BLaER1 (cell line): ENCODE data around the gene MAP4K2.
"Not testable (repeated sequence)": the region's sequence is repeated elsewhere in the genome, so short reads cannot be mapped to it uniquely, and the experiment has no call there.

Experiments used
- H3K27ac ChIP-seq: shearing (Covaris generic); formaldehyde crosslinking; 2 replicates; pipeline ENCODE4 v1.8.1; 2022
- H3K27me3 ChIP-seq: shearing (Covaris generic); formaldehyde crosslinking; 2 replicates; pipeline ENCODE4 v1.8.1; 2022
- H3K36me3 ChIP-seq: shearing (Covaris generic); formaldehyde crosslinking; 2 replicates; pipeline ENCODE4 v1.8.1; 2022
- H3K4me1 ChIP-seq: shearing (Covaris generic); formaldehyde crosslinking; 2 replicates; pipeline ENCODE4 v1.8.1; 2022
- H3K4me2 ChIP-seq: shearing (Covaris generic); formaldehyde crosslinking; 2 replicates; pipeline ENCODE4 v1.8.1; 2022
- H3K4me3 ChIP-seq: shearing (Covaris generic); formaldehyde crosslinking; 2 replicates; pipeline ENCODE4 v1.8.1; 2022
- H3K9ac ChIP-seq: shearing (Covaris generic); formaldehyde crosslinking; 2 replicates; pipeline ENCODE4 v1.8.1; 2022
- H3K9me3 ChIP-seq: shearing (Covaris generic); formaldehyde crosslinking; 2 replicates; pipeline ENCODE4 v1.8.1; 2022
- H4K20me1 ChIP-seq: shearing (Covaris generic); formaldehyde crosslinking; 2 replicates; pipeline ENCODE4 v1.8.1; 2022
- Cebpa-rat ChIP-seq: shearing (Covaris generic); IDR thresholded peaks from 2 replicates; pipeline ENCODE4 v1.8.1; 2022

MAP4K2 gene

GRCh38 chr11:64803158-64803845, at the start of gene MAP4K2:
MAP4K2 (minus strand) TSS chr11:64803214; CDS start chr11:64803149, 65 bp downstream.
- Histone ChIP-seq H3K27me3 (no peaks in the 10 kb centered on the region), H3K36me3 (peaks cover 48% of the 10 kb centered on the region), H3K4me2 (peak within 1 kb of the TSS; percentile 100), H3K9ac (peak within 1 kb of the TSS; percentile 75), H3K27ac (peak within 1 kb of the TSS; percentile 89), H4K20me1 (peaks cover 19% of the 10 kb centered on the region; the same call in 1 of the 2 replicates), H3K4me3 (peak within 1 kb of the TSS; percentile 73), H3K4me1 (peaks cover 71% of the 10 kb centered on the region), H3K9me3 (no peaks in the 10 kb centered on the region)
- no peak for TF ChIP-seq Cebpa-rat

- Histone ChIP-seq H3K27ac (peak overlapping the region; percentile 75), H3K9me3 (no peaks in the 10 kb centered on the region), H3K27me3 (no peaks in the 10 kb centered on the region), H3K4me1 (peaks cover 100% of the 10 kb centered on the region), H3K9ac (peak overlapping the region; percentile 53), H3K4me2 (peak overlapping the region; percentile 97), H4K20me1 (peaks cover 57% of the 10 kb centered on the region), H3K4me3 (peak overlapping the region; percentile 17; the same call in 1 of the 2 replicates), H3K36me3 (peaks cover 31% of the 10 kb centered on the region)
- TF ChIP-seq Cebpa-rat: no peak
Measured at GRCh38 chr11:64851831-64852351, 48.9 kb upstream of the MAP4K2 start.

GRCh38 chr11:64850979-64851567, 48.1 kb upstream of the MAP4K2 start:
- no peaks in the 10 kb centered on the region for H3K9me3 ChIP-seq
- TF ChIP-seq Cebpa-rat: no peak
- peaks cover 51% of the 10 kb centered on the region for H4K20me1 ChIP-seq
- H3K4me3 ChIP-seq: 0 out of 2 replicates have a peak overlapping the region, but pooled peaks have one; percentile 17
- H3K27me3 ChIP-seq: no peaks in the 10 kb centered on the region
- peaks cover 95% of the 10 kb centered on the region for H3K4me1 ChIP-seq
- peak overlapping the region; percentile 75 for H3K27ac ChIP-seq
- H3K4me2 ChIP-seq: peak overlapping the region; percentile 97
- peaks cover 30% of the 10 kb centered on the region for H3K36me3 ChIP-seq
- H3K9ac ChIP-seq: peak overlapping the region; percentile 53

GRCh38 chr11:64849598-64850356, 46.8 kb upstream of the MAP4K2 start:
- H3K27ac ChIP-seq: peak overlapping the region; percentile 65
- no peaks in the 10 kb centered on the region for H3K27me3 ChIP-seq
- peaks cover 22% of the 10 kb centered on the region for H3K36me3 ChIP-seq
- H4K20me1 ChIP-seq: peaks cover 39% of the 10 kb centered on the region
- TF ChIP-seq Cebpa-rat: no peak
- no peak overlapping the region for H3K4me3 ChIP-seq
- peaks cover 91% of the 10 kb centered on the region for H3K4me1 ChIP-seq
- H3K4me2 ChIP-seq: peak overlapping the region; percentile 97
- H3K9me3 ChIP-seq: no peaks in the 10 kb centered on the region
- peak overlapping the region; percentile 21; the same call in 1 of the 2 replicates for H3K9ac ChIP-seq

- H3K4me3 ChIP-seq: no peak overlapping the region; the same call in 1 of the 2 replicates
- no peaks in the 10 kb centered on the region for H3K9me3 ChIP-seq
- H3K36me3 ChIP-seq: peaks cover 15% of the 10 kb centered on the region
- peaks cover 31% of the 10 kb centered on the region for H4K20me1 ChIP-seq
- H3K4me2 ChIP-seq: peak overlapping the region; percentile 97
- peaks cover 4% of the 10 kb centered on the region for H3K27me3 ChIP-seq
- TF ChIP-seq Cebpa-rat: no peak
- H3K27ac ChIP-seq: peak overlapping the region; percentile 65
- H3K9ac ChIP-seq: peak overlapping the region; percentile 21
- peaks cover 87% of the 10 kb centered on the region for H3K4me1 ChIP-seq
Measured at GRCh38 chr11:64848826-64849597, 46.0 kb upstream of the MAP4K2 start.

- no peak for TF ChIP-seq Cebpa-rat
- H3K4me3 ChIP-seq: no peak overlapping the region
- peaks cover 8% of the 10 kb centered on the region for H3K27me3 ChIP-seq
- H3K4me1 ChIP-seq: peaks cover 87% of the 10 kb centered on the region
- peak overlapping the region; percentile 65 for H3K27ac ChIP-seq
- H4K20me1 ChIP-seq: peaks cover 26% of the 10 kb centered on the region
- H3K4me2 ChIP-seq: peak overlapping the region; percentile 97
- no peaks in the 10 kb centered on the region for H3K9me3 ChIP-seq
- peaks cover 8% of the 10 kb centered on the region; the same call in 1 of the 2 replicates for H3K36me3 ChIP-seq
- H3K9ac ChIP-seq: peak overlapping the region; percentile 30; the same call in 1 of the 2 replicates
Measured at GRCh38 chr11:64848214-64848825, 45.3 kb upstream of the MAP4K2 start.

- H3K4me3 ChIP-seq: no peak overlapping the region
- H3K27ac ChIP-seq: no peak overlapping the region
- H3K27me3 ChIP-seq: peaks cover 10% of the 10 kb centered on the region
- H3K4me1 ChIP-seq: peaks cover 83% of the 10 kb centered on the region
- no peak overlapping the region for H3K9ac ChIP-seq
- no peaks in the 10 kb centered on the region for H3K36me3 ChIP-seq
- H4K20me1 ChIP-seq: peaks cover 17% of the 10 kb centered on the region
- no peaks in the 10 kb centered on the region for H3K9me3 ChIP-seq
- no peak for TF ChIP-seq Cebpa-rat
- H3K4me2 ChIP-seq: peak overlapping the region; percentile 48
Measured at GRCh38 chr11:64846998-64847666, 44.1 kb upstream of the MAP4K2 start.

- H3K9me3 ChIP-seq, H3K36me3 ChIP-seq, H4K20me1 ChIP-seq, H3K9ac ChIP-seq, H3K4me3 ChIP-seq, H3K4me2 ChIP-seq, H3K27ac ChIP-seq: not testable (repeated sequence)
- Histone ChIP-seq H3K4me1 (peaks cover 69% of the 10 kb centered on the region), H3K27me3 (peaks cover 10% of the 10 kb centered on the region)
Measured at GRCh38 chr11:64845776-64846129, 42.7 kb upstream of the MAP4K2 start.
